A673 (cell line): ENCODE results near the gene DOCK1.

Experiments
- EZH2 ChIP-seq: fragments of 200-600 bp; sonication (generic); IDR thresholded peaks from 2 replicates; pipeline ENCODE4 v1.6.1; 2017; ENCODE audit warnings: borderline replicate concordance, low read depth, mild to moderate bottlenecking, mixed read lengths, antibody characterized with exemption, low read length; ENCODE audit not compliant: poor library complexity, severe bottlenecking
- TF ChIP-seq, protein P1 (sequence below): fragments of 300-800, 200-600 bp; sonication (generic); conservative IDR thresholded peaks from 2 replicates; pipeline ENCODE4 v1.5.1; 2017; ENCODE audit warnings: low read depth, mild to moderate bottlenecking, antibody characterized with exemption, low read length, moderate library complexity, mixed read lengths

DNA sequence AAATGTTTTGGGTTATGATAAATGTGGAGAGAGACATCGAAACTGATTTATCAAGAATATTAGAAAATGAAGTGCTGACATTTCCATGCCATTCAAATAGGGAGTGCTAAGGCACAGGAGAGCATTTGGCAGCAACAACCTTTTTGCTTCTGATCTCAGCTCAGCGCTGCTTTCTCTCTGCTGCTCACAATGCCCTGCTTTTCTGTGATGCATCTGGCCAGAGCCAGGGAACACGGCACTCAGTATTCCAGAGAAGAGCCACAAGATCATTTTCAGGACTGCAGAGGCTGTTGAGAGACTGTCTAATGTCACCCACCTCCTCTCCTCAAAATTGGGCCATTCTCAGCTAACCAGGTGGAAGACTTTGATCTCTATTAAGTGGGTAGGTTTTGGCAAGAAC lies 263.0 kb downstream of the DOCK1 start:
- TF ChIP-seq, protein P1, sequence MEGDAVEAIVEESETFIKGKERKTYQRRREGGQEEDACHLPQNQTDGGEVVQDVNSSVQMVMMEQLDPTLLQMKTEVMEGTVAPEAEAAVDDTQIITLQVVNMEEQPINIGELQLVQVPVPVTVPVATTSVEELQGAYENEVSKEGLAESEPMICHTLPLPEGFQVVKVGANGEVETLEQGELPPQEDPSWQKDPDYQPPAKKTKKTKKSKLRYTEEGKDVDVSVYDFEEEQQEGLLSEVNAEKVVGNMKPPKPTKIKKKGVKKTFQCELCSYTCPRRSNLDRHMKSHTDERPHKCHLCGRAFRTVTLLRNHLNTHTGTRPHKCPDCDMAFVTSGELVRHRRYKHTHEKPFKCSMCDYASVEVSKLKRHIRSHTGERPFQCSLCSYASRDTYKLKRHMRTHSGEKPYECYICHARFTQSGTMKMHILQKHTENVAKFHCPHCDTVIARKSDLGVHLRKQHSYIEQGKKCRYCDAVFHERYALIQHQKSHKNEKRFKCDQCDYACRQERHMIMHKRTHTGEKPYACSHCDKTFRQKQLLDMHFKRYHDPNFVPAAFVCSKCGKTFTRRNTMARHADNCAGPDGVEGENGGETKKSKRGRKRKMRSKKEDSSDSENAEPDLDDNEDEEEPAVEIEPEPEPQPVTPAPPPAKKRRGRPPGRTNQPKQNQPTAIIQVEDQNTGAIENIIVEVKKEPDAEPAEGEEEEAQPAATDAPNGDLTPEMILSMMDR = no peak
- TF ChIP-seq EZH2 = no peak
